Raji (cell line): ENCODE results near the gene FAM118B.
A peak's percentile ranks its signal among the peaks of the same experiment; 100 is the strongest.

Source experiments
- POLR2A ChIP-seq: IDR thresholded peaks from 2 replicates; pipeline ENCODE4 v1.6.1; 2011; ENCODE audit warnings: low read depth, low read length, control low read depth; ENCODE audit not compliant: insufficient read depth

FAM118B gene

DNA sequence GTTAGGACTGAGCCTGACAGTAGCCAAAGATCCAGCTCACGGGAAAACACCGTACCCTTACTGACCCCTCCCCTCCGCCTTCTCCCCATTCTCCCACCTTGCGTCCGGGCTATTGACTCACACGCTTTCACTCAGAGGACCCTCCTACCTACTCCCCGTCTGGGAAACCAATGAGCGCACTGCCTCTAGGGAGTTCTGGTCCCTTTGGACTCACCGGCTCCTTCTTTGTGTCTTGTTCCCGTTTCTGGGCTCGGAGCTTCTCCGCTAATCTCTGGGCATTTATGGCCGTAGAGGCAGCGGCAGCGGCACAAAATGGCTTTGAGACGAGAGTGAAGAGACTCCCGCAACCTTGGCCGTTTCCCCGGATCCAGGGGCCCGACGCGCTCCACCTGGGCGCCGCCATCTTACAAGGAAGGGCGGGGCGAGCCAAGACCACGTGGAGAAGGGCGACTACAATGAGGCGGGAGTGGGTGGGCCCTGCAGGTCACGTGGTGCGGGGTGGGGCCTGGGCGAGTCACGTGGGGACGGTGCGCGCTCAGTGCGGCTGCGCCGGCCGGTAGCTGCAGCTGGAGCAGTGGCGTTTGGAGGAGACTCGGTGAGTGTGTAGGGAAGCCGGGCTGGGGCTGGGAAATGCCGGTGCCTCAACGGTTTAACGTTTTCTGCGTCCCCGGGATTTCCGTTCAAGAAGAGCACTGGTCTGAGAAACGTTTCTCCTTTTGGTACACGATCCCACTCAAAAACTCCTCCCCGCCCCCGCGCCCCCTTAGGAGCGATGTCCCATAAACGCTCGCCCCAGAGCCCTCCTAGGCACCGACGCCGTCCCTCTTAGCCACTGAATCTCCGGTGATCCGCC is at the start of gene FAM118B, which contains the start of gene RPUSD4:
FAM118B (plus strand) TSS at position 547 of the 853 bp plus-strand sequence. CDS start 23,220 bp downstream, outside the sequence.
RPUSD4 (minus strand) TSS at position 415 of the 853 bp plus-strand sequence; CDS start at position 403, 12 bp downstream.
- peak; percentile 90 for TF ChIP-seq POLR2A

DNA sequence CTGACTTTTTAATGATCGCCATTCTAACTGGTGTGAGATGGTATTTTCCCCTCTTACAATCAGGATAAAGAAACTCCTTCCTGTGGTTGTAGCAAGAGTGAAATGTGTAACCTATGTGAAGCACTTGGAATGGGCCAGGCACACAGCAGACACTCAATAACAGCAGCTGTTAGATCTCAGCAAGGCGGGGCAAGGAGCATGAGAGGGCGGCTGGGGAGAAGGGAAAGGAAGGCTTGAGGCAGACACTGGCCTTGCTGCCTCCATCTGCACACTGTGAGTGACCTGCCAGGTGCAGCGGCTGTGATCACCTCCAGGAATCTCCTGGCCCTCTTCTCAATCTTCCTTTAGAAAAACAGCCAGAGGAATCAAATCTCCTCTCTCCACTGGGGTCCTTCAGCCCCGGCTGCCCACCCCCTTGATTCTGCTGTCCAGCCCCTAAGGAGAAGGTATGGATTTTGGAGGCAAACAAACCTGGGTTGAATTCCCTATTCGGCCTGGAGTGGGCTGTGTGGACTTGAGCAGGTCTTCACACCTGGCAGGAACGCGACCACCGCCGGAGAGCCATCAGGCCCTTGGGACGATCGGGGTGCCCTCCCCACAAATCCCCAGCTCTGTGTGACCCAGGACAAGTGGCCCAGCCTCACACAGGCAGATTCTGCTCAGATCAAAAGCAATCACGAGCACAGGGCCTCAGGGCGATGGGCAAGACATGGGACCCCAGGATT is 49.1 kb upstream of the FAM118B start:
- TF ChIP-seq POLR2A, result no peak

GRCh38 chr11:126163074-126163700 is 48.4 kb upstream of the FAM118B start:
- TF ChIP-seq POLR2A, result no peak

DNA sequence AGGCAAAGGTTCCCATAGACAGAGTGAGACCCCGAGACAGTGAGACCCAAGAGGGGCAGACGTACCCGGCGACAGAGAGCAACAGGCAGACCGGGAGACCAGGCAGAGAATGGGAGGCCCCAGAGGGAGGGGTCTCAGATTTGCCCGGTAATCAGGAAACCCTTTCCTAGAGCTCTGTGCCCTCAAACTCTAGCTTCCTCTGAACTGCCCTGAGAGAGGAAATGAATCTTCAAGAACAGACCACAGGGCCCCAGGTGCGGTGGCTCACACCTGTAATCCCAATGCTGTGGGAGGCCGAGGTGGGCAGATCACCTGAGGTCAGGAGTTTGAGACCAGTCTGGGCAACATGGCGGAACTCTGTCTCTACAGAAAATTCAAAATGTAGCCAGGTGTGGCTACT is 47.8 kb upstream of the FAM118B start:
- TF ChIP-seq POLR2A, result no peak

DNA sequence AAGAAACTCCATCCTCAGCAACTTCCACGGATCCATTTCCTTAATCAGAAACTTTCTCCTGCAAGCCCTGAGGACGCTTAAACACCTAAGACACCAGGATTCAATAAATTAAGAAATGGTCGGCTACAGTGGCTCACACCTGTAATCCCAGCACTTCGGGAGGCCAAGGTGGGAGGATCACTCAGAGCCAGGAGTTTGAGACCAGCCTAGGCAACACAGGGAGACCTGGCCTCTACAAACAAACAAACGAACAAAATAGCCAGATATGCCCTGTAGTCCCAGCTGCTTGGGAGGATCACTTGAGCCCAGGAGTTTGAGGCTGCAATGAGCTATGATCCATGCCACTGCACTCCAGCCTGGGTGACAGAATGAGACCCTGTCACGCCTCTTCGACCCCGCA is 46.8 kb upstream of the FAM118B start:
- TF ChIP-seq POLR2A, result no peak

GRCh38 chr11:126165311-126165720 is 46.3 kb upstream of the FAM118B start:
- TF ChIP-seq POLR2A, result no peak

- no peak for TF ChIP-seq POLR2A
These were observed 45.8 kb upstream of the FAM118B start for GRCh38 chr11:126165757-126166156.

GRCh38 chr11:126166413-126166812 is 45.2 kb upstream of the FAM118B start:
- no peak for TF ChIP-seq POLR2A

DNA sequence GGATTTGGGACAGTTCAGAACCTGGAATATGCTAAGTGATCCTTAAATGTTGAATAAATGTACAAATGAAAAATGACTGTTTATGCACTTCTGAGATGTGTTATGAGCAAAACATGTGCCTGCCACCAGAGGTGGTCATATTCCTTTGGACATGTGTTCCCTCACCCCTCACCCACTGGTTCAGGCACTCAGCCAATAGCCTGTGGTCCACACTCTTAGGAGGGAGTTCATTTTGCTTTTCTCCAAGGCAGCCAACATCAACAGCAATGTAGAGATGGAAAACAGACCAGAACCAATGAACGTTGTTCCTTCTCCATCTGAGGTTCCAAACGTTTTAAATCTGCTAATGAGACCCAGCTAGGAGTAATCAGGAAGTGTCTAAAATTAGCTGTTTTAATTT is 44.1 kb upstream of the FAM118B start:
- TF ChIP-seq POLR2A, result no peak

DNA sequence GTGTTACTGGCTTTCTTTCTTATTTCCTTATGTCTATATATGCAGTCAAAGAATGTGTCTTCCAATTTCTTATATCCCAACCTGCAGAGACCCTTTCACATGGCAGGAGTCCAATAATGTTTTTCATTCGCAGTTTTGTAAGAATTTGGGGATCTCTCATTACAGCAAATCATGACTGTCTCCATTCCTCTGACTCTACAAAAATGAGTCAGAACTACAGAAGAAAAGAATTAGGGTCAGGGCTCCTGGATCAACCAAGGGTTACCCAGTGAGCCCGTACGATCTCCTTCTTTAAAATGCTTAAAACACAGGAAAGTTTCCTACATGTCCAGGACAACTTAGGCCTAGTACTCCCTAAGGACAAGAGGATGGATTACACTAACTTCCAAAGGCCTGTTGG is 42.3 kb upstream of the FAM118B start:
- TF ChIP-seq POLR2A, result no peak

GRCh38 chr11:126172596-126173038 is 39.0 kb upstream of the FAM118B start:
- no peak for TF ChIP-seq POLR2A

- no peak for TF ChIP-seq POLR2A
These were observed 38.3 kb upstream of the FAM118B start for GRCh38 chr11:126173257-126173656.

DNA sequence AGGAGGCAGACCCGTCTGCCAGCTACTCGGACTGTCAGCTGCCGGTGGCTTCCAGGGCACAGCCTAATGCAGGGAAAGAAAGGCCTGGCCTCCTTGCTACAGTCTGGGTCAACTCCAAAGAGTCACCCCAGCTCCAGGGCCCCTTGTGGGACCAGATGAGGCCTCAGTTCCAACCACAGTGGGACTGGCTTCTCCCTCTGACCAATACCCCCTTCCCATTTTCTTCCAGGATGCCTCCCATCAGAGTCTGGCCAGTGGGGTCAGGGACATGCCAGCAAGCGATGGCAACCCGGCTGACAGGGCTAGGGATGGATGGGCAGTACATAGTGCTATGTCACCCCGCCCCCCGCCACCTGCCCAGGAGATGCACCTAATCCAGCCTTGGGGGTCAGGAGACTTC is 36.8 kb upstream of the FAM118B start:
- no peak for TF ChIP-seq POLR2A

GRCh38 chr11:126175393-126175792 is 36.2 kb upstream of the FAM118B start:
- no peak for TF ChIP-seq POLR2A

DNA sequence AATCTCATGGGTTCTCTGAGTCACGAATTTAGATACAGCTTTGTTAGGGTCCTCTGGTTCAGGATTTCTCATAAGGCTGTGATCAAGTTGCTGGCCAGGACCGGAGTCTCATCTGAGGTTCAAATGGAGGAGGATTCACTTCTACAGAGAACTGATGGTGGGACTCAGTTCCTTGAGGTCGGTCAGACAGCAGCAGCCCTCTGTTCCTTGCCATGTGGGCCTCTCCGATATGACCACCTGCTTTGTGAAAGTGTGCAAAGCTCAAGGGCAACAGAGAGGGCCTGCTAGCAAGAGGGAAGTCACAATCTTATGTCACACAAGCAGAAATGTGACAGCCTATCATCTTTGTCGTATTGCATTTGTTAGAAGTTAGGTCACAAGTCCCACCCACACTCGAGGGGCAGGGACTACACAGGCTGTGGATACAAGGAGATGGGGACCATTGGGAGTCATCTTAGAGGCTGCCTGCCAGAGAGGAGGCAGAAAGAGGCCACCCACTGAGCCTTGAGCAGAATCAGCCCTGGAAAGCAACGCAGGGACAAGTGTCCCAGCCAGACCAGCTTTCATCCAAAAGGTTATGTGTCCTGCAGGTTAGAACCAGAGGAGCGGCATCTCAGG is 34.6 kb upstream of the FAM118B start:
- TF ChIP-seq POLR2A, result no peak
